Dedifferentiated amniotic fluid mesenchymal stem cell (primary cell): ENCODE data around the gene EIF2B2.

Source experiments
- DNase-seq: peaks from one replicate; pipeline ENCODE4 v3.0.0-alpha.2; 2016; ENCODE audit errors: extremely low spot score

EIF2B2 gene

DNA sequence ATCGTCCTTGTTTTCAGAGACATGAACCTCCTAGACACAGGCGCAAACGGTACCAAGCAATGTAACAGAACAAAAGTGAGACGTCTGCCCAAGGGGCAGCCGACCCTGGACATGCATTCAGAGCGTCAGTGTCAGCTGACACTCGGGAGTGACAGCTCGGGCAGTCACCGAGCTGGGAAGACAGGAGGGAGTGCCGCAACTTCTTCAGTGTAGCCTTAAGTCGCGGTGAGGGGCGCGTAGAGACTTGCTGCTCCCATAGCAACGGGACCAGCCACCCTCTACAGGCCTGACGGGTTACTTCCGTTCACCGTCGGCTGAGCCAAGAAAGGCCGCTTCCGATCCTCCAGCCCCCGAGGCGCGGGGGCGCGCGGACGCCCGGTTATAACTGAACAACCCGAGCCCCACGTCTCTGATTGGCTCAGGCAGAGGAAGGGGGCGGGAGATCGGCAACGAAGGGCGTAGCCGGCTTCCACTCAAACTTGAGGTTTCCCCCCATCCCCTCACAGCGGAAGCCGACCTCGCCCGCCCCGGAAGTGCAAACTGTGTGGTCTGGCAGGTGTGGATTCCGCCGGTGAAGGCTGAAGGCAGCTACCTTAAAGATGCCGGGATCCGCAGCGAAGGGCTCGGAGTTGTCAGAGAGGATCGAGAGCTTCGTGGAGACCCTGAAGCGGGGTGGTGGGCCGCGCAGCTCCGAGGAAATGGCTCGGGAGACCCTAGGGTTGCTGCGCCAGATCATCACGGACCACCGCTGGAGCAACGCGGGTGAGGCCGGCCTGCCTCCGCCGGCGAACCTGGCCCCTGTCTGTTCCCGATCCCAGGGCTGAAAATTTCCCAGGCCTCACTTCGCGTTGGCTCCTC lies at the start of gene EIF2B2:
TSS of gene EIF2B2 (plus strand) at position 530 of the 858 bp plus-strand sequence. CDS start at position 600, 70 bp downstream.
- peak; percentile 95 for DNase-seq

DNA sequence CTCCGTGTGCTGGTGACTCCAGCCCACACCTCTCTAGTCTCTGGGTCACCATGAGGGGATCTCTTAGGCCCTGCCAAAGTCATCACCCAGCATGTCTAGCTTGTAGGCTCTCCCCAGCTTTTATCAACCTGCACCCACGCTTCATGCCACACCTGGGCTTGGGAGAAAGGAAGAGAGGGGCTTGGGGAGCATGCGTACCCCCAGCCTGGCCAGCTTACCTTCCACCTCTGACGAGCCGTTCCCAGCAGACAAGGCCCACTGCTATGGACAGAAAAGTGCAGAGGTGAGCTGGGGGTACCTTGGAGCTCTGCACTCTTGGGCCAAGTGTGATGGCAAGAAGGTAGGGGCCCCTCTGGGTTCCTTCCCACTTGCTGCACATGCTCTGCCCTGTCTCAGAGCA lies 49.0 kb upstream of the EIF2B2 start:
- DNase-seq, result no peak

DNA sequence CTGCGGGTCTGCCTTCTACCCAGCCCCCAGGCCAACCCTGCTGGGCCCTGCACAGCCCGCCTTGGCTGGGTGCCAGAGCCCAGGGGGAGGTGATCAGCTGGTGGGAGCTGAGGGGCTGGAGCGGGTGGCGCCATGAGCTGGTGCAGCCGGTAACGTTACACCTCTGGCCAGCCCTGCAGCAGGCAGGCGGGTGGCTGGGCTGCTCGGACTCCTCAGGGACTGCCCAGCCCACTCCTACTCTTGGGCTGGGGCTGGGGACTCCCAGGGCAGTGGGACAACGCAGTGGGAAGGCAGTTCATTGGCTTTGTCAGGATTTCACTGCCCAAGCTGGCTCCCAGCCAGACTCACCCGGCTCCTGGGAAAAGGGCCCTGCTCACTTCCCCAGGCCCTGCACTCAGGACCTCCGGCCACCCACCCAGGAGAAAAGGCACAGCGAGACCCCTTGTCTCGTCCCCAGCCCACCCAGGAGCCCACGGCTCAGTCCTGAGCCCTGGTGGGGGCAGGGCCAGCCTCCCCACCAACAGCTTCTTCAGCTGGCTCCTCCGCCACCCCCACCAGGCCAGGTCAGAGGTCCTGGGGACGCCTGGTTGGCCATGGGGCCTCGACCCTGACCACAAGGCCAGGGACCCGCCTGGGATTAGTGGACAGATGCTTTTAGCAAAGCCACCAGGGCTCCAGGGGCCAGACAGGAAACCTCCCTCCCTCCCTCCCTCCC lies 48.3 kb upstream of the EIF2B2 start:
- no peak for DNase-seq

DNA sequence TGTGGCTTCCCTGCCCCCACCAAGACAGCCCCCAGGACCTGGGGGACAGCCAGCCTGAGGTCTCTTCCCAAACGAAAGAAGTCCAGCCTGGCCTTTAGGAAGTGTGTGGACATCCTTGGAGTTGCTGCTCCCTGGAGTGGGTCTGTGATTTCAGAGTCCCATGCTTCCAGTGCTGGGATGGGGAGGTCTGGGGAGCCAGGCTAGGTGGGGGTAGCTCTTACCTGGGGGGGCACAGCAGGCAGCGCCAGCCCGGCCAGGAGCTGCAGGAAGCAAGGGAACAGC lies 47.8 kb upstream of the EIF2B2 start:
- DNase-seq, result no peak

DNA sequence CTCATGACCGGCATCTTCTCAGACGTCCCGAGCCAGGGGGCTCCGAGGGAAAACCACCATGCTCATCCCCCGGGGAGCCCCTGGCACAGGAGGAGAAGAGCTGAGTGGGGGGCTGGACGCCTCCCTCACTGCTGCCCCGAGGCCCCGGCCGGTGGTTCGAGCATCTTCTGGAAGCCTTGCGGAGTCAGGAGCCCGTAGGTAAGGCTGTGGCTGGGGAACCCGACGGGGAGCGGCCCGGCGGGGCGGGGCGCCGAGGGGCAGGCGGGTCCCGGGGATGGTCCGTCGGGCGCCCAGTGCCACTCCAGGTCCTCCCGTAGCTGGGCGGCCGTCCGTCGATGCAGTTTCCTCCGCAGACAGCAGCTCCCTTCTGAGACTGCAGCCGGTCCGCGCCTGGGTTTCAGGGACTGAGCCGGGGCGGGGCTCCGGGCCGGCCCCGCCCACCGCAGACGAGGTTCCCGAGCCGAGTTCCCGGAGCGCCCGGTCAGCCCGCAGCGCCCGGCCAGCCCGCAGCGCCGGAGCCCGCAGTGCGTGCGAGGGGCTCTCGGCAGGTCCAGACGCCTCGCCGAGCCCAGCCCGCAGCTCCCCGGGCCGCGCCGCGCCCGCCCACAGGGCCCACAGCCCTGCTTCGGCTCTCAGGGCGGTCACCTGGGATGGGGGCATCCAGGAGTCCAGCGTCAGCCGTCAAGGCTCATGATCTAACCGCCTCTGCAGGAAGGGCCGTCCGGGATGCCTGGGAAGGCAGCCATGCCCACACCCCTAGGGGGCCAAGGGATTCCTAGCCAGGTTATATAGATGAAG lies 47.3 kb upstream of the EIF2B2 start, which contains the start of gene PGF:
TSS of gene PGF (minus strand) at position 369 of the 798 bp plus-strand sequence. CDS start at position 14, 355 bp downstream.
- DNase-seq, result no peak

DNA sequence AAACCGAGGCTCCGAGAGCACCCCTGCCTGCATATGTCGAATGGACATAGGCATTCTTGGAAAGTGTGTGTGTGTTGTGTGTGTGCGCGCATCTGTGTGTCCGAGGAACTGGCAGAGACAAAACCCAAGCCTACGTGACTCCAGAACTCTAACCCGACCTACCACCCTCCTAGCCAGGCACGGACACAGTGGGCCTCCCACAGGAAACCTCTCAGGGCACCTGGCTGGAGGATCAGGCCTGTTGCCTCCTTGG lies 46.8 kb upstream of the EIF2B2 start:
- no peak for DNase-seq

DNA sequence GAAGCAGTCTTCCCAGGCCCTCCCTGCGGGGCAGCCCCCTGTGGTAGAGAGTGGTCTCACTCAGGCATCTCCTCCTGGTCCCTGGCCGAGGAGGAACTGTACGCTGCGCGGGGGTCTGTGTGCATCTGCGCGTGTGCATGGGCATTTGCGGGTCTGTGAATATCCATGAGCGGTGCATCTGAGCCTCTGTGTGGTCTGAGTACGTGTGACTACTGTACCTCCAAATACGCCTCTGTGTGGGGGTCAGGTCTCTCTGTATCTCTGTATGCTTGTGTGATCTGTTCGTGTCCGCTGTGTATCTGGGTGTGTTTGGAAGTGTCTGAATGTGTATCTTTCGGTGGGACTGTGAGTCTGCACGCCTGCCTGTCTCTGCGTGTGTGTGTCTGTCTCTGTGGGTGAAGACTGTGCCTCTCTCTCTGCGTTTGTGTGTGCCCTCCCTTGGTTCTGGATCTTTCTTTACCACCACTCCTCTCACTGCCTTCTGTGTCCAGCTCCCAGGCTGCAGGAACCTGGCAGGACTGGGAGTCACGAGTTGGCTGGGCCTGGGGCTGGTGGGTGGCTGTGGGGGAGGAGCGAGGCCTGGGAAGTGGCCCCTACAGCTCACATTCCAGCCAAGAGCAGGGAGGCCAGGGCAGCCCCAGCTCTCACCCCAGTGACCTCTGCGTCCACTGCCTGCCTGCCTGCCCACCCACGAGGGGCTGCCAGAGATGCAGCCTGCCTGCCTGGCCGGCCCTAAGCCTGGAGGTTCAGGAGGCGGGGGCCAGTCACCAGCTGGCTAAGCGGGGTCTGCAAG lies 46.2 kb upstream of the EIF2B2 start:
- no peak for DNase-seq

DNA sequence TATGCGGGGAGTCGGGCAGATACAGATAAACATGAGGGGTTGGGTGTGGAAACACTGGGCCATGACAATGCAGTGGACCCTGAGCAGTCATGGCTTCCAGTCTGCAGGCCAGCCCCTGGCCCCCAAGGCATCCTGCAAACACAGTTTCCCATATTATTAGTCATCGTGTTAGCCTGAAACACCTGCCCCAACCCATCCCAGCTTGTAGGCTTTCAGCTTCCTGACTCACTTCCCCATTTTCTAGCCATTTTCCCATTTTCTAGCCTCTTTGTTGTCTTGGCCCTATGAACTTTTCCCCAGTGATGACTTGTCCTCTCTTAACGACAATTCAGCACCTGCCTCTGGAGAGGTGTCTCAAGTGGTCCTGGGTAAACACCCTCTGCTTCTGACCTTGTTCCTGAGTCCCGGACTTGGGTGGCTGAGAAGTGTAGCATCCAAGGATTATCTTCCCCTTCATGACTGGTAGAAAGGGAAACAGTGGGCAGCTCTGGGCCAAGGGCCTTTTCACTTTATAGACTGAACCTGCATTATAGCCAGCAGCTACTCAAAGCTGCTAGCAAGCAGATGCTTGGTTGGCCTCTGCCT lies 43.0 kb upstream of the EIF2B2 start:
- no peak for DNase-seq

DNA sequence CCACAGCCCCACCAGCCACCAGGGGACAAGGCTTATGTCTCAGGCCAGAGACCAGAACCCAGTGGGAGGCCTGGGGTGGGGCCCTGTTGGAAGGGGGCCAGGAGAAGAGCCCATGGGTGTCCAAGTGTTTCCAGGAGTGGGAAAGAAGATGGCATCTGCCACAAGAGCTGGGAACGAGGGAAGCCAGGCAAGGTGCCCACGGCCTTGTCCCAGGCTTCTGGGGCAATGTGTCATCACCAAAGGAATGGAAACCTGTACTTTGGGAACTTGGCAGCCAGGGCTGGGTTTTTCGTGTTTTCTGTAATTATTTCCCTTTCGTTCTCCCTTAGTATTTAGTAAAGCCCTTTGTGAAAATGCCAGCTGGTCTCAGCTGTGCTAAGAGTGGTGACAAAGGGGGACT lies 42.0 kb upstream of the EIF2B2 start:
- no peak for DNase-seq

DNA sequence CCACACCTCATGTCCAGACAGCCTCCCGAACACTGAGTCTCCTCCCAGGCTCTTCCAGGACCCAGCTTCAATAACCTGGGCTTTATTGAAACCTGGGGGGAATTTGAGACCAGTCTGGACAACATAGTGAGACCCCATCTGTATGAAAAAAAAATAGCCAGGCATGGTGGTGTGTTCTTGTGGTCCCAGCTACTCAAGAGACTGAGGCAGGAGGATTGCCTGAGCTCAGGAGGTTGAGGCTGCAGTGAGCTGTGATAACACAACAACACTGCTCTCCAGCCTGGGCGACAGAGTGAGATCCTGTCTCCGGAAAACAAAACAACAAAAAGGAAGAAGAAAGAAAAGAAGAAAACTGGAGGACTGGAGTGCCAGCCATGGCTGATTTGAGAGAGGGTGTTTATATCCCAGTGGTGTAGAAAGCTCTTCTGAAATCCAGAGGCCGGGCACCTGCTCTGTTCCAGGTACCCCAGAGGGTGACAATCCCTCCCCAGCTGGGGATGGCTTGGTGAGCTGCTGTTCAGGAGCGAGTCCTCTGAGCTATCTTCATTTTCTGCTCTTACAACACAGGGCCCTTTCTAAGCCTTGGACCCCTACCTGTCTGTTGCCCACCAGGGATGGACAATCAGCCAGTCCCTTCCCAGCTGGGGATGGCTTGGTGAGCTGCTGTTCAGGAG lies 41.3 kb upstream of the EIF2B2 start:
- DNase-seq, result no peak

DNA sequence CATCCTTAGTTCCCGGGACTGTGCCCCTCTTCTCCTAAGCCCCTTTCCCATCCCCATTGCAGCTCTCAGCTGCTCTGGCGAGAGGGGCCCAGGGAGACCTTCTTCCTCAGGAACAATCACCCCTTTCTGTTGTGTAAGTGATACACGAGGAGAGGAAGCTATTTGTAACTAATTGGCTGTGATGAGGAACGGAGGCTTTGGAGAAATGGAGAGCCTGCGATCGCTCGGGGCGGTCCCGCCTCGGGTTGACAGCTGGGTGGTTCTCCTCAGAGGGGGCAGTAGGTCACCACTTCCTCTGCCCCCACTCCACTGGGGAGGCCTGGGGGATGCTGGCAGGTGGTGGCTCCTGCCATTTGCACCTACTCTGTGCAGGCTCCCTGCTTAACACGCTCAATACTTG lies 40.7 kb upstream of the EIF2B2 start:
- no peak for DNase-seq

DNA sequence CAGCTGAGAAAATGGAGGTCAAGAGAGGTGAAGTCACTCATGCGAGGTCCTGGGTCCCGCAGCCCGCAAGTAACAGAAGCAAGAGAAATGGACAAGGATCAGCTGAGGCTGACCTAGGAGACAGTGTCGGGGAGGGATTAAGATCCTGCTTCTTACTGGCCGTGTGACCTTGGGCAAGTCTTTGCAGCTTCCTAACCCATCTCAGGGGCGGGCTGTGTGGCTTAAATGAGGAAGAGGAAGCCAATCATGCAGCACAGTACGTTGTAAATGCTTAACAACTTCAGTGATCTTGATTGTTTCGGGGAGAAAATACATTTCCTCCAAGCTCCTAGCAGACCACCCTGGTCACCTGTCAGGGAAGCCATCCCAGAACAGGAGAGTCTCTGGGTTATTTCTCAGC lies 40.2 kb upstream of the EIF2B2 start:
- DNase-seq, result no peak

DNA sequence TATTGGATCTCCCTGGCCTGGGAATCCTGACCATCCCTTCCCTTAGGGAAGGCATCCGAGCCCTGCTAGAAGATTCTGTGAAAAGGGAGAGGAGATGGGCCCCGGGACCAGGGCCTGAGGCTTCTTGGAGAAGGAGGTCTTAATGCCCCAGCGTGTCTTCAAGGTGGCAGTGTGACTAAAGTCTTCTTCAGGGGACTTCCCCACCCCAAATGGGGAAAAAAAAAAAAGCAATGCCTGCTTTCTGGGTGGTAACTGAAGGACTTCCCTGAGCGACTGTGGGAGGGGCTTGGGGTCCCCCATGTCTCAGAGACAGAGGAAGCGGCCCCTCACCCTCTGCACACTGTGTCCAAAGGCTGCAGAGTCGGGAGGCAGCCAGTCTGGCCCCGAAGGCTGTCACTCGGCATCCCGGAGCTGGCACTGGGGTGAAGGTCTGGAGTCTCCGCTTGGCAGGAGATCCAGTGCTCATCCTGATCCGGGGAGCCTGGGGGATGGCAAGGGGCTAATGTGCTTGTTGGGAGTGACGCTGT lies 39.5 kb upstream of the EIF2B2 start:
- DNase-seq, result no peak

DNA sequence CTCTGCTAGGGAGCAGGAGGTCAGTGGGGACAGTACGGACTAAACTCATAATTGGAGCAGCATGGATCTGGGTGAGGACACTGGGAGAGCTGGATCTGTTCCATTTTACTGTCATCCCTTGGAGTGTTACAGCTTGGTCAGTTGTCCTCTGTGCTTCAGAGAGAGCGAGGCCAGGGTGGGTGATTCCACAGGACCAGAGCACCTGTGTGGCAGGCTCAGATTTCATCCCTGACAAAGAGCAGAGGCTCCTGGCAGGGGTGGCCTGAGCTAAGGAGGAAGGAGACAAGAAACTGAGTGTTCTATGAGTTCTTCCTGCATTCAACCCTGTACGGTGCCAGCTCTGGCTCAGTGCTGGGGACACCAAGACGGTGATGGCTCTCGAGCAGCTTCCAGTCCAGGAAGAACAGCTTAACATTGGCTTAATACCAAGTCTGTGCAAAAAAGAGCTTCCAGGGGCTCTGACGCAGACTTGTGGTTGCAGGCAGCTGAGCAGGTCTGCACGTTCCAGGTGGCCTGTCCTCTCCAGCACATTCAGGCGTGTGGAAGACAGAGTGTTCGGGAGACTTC lies 38.9 kb upstream of the EIF2B2 start:
- no peak for DNase-seq

DNA sequence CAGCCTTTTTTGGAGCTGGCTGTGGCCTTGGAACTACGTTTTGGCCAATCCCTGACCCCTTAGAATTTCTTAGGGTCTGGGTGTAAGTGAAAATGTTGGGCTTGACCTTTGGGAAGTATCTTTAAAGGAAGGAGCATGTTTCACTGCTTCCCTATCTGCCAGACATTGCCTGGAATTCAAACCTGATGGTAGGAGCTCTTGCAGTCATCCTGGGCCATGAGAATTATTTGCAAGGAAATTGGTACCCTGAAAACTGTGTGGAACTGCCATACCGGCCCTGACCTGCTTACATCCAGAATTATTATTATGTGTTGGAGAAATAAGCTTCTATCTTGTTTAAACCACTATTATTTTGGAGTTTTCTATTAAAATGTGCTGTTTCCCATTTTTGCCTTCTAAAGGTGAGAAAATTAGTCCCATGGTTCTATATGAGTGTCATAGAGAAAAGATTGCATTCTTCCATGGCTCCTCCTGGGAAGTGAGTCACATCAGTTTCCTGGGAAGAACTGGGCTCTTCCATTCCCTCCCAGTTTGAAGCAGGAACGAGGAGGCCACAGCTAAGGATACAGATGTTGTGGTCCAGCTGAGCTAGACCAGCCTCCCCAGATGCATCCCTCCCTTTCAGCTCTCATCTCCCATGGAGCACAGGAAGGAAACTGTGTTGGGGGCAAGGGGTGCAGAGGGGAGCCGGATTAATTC lies 37.8 kb upstream of the EIF2B2 start:
- no peak for DNase-seq

DNA sequence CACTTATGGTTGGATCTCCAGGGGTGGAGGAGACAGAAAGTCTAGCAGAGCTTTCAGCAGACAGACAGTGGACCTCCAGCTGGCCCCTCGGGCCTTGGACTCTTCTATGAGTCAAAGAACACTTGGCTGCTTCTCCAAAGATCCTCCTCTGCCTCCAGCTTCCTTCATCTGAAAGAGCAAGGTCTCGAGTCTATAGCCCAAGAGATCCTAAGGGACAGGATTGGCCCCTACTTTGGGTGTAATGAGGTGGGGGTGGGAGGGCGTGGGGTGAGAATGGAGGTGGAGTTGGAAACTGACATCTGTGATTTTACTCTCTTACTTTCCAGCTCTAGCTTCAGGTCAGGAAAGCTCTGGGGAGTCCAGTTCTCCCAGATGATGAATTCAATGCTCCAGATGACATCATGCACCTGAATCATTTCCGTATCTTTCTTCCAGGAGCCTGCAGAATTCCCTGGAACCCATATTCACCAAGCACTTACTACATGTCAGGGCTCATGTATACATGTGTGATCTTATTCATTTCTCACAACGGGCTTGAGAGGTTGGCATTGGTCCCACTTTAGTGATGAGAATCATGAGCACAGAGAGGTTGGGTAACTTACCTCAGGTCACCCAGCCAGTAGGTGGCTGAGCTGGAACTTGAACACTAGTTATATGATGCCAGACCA lies 37.1 kb upstream of the EIF2B2 start:
- DNase-seq, result no peak

DNA sequence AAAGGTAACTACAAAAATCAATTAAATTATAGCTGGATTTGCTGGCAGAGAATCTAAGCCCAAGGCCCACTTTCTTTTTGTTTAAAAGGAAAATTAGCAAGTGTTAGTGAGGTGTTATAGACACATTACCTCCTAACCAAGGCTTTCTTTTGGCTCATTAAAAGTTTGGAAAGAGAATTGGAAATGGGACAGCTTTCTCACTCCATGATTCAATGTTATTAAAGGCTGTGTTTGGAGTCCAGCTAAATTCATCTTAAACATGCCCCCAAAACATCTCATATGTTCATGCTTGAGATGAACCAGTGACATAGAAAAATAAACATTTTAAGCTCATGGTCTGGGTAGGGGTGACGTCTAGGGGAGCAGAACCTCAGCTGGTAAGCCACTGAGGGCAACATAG lies 33.9 kb upstream of the EIF2B2 start:
- DNase-seq, result no peak

DNA sequence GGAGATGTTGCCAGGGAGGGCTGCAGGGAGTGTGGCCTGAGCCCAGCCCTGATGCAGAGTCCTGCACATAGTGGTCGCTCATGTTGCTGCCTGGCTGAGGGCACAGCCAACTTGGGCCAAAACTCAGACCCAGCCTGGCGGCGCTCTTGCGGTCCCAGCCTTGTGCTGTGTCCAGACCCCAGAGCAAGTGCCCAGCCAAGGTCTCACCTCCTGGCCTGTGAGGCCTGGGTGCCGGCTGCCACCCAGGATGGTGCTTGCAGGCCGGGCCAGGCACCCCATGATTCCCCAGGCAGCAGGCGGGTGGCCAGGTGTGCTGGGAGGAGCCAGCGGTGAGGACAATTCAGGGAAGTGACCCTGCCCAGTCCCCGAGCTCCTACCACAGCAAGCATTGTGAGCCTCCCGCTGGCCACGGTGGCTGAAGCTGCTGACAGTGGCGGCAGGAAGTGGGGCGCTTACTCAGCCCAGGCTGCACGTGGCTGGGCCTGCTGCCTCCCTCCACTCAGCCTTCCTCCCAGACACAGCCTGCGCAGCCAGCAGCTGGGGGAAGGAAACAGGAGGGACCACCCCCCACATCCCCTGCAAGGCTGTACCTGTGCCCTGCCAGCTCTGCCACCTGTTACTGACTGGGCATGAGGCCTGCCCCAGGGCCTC lies 29.6 kb upstream of the EIF2B2 start:
- no peak for DNase-seq

DNA sequence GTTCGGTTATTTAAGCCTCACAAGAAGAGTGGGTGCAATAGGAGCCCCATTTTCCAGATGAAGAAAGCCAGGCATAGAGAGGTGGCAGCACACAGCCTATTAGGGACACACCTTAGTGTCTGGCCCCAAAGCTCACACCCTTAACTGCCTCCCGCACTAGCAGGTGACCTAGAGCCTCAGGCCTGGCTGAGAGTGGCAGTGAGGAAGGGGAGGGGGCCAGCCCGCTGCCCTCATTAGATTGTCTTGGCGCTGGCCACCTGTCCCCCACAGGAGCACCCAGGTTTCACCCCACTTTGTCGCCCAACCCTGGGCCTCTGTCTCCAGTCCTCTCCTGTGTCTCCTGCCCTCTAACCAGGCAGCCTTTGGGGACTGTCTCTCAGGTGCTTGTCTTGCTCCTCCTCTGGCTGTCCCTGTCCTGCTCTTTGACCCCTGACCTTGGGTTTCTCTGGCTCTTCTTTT lies 28.8 kb upstream of the EIF2B2 start:
- DNase-seq, result no peak
